RWPE1 (cell line): ENCODE data around the gene PLCXD1.

Experiments used
- CTCF ChIA-PET: fragments of 350-600 bp; sonication (Branson Sonifier 250); formaldehyde crosslinking; extraction: SDS; loops from one replicate; lab custom pipeline; 2021; lab: Yijun Ruan, JAX
- POLR2A ChIA-PET: fragments of 400-600 bp; formaldehyde crosslinking; extraction: SDS; loops from one replicate; lab custom pipeline; 2020; ENCODE audit warnings: antibody characterized with exemption; ENCODE audit not compliant: low non-redundant PET; lab: Yijun Ruan, JAX
- DNase-seq: peaks from one replicate; pipeline ENCODE4 v3.0.0; 2012; ENCODE audit warnings: low spot score
- H3K27ac ChIP-seq: fragments of 450-650 bp; 2 replicates; pipeline ENCODE4 v1.5.1; 2017
- CTCF ChIP-seq: fragments of 450-650 bp; conservative IDR thresholded peaks from 2 replicates; pipeline ENCODE4 v1.5.1; 2017; ENCODE audit warnings: low read depth, mild to moderate bottlenecking

The PLCXD1 gene

DNA sequence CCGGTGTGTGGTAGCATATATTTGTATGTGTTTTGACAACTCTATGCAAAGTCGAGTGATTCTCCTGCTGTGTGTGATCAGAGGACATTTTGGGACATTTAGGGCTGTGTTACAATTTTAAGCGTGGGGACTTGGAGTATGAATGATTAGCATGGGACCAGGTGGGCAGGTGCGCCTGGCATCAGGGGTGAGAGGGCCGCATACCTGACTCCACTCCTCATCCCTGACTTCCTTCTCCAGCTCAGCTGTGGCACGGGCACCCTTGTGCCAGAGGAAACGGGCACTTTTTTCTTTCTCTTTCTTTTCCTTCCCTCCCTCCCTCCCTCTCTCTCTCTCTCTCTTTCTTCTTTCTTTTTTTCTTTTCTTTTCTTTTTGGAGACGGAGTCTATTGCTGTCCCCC, 15.7 kb upstream of the PLCXD1 start:
- ChIA-PET POLR2A (no interaction called here), CTCF (no interaction called here)
- no peak for TF ChIP-seq CTCF
- H3K27ac ChIP-seq = peak overlapping the region; percentile 49; the same call in 1 of the 2 replicates
- no peak for DNase-seq

DNA sequence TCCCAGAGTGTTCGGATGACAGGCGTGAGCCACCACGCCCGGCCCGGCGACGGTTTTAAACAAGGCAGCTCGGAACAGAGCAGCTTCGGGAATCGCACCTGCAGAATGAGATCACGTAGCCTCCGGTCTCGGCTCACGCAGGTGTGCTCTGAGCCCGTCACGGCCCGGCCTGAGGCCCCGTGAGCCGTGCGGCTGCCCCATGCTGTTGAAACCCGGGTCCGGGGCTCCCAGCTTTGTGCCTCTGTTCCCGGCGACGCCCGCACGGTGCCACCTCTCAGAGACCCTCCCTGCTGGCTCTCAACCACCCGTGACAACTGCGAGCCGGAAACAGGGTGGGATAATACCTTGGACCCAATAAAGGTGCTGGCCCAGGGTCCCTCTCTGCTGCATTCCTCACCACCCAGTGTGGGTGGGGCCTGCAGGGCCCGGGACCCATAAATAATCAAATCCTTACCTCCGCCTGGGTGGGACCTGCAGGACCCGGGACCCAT, 13.4 kb upstream of the PLCXD1 start:
- ChIA-PET POLR2A (no interaction called here), CTCF (no interaction called here)
- H3K27ac ChIP-seq = no peak overlapping the region
- TF ChIP-seq CTCF = no peak
- no peak for DNase-seq

- H3K27ac ChIP-seq = no peak overlapping the region
Measured at GRCh38 chrX:270848-271367, 10.3 kb upstream of the PLCXD1 start.

GRCh38 chrX:274904-275475, 6.2 kb upstream of the PLCXD1 start:
- DNase-seq = no peak
- no peak overlapping the region for H3K27ac ChIP-seq
- CTCF ChIA-PET = no interaction called here
- POLR2A ChIA-PET = no interaction called here
- TF ChIP-seq CTCF = no peak

More at GRCh38 chrX:270848-271367, 10.3 kb upstream of the PLCXD1 start:
- CTCF ChIA-PET = no interaction called here
- no peak for TF ChIP-seq CTCF
- DNase-seq = no peak
- POLR2A ChIA-PET = no interaction called here

GRCh38 chrX:275476-275966, 5.7 kb upstream of the PLCXD1 start:
- TF ChIP-seq CTCF = no peak
- no peak overlapping the region for H3K27ac ChIP-seq
- ChIA-PET CTCF (no interaction called here), POLR2A (no interaction called here)
- no peak for DNase-seq

- peak; percentile 45 for DNase-seq
- POLR2A ChIA-PET = no interaction called here
- H3K27ac ChIP-seq = no peak overlapping the region; the same call in 1 of the 2 replicates
- CTCF ChIA-PET = no interaction called here
- TF ChIP-seq CTCF = no peak
Measured at GRCh38 chrX:275967-276580, 5.1 kb upstream of the PLCXD1 start.
